Fibroblast of mammary gland (primary cell): ENCODE results near the gene CYBRD1.

Experiments used
- DNase-seq: peaks from one replicate; pipeline ENCODE4 v3.0.0-alpha.2; 2010; ENCODE audit warnings: low read depth
- H3K4me3 ChIP-seq: 2 replicates; pipeline ENCODE4 v1.5.1; 2011; ENCODE audit warnings: low read depth, mild to moderate bottlenecking, low read length, moderate library complexity; ENCODE audit not compliant: control insufficient read depth
- CTCF ChIP-seq: conservative IDR thresholded peaks from 2 replicates; pipeline ENCODE4 v1.5.1; 2011; ENCODE audit warnings: low read depth, low read length, inconsistent platforms; ENCODE audit not compliant: control insufficient read depth, insufficient read depth

CYBRD1 gene

GRCh38 chr2:171602352-171602751, 80.1 kb downstream of the CYBRD1 start:
- no peak for TF ChIP-seq CTCF

More at GRCh38 chr2:171602352-171602751, 80.1 kb downstream of the CYBRD1 start:
- no peak for DNase-seq
- no peak overlapping the region for H3K4me3 ChIP-seq
